RPMI8226 (cell line): Measurements from ENCODE around the gene MTCH2.

Source experiments
- DNase-seq: peaks from one replicate; pipeline ENCODE4 v3.0.0-alpha.2; 2015

MTCH2 gene

DNA sequence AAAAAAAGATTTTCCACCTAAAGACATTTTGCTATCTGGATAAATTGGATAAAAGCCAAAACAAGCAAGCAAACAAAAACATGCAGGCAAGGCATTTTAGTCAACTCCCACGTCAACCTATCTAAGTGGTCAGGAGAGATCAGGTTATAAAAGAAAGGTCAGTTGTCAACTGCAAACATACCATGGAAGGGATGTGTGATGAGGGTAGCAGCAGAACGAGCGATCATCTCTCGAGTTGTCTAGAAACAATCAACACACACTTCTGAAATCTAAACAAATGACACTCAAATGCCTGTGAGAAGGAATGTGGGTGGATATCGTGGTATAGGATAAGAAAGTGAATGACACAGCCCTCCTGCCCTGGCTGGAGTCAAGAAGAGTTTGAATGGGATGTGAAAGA is 10.9 kb downstream of the MTCH2 start:
- no peak for DNase-seq

DNA sequence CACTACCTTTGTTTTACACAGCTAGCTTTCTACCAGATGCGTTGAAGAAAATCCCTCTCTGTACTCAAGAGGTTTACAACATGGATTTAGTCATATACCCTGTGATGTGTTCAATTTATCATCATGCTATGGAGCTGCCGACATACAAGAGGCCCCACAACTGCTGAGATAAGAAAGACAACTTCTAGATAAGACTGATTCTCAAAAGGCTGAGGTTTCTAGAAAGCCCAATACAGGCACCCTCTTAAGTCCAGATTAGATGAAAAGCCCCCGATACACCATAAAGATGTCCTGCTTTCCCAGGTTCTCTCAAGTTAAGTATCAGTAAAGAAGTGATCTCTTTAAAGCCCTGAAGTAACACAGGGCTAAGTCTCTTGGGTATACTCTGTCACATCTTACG is 14.3 kb downstream of the MTCH2 start:
- DNase-seq = no peak

DNA sequence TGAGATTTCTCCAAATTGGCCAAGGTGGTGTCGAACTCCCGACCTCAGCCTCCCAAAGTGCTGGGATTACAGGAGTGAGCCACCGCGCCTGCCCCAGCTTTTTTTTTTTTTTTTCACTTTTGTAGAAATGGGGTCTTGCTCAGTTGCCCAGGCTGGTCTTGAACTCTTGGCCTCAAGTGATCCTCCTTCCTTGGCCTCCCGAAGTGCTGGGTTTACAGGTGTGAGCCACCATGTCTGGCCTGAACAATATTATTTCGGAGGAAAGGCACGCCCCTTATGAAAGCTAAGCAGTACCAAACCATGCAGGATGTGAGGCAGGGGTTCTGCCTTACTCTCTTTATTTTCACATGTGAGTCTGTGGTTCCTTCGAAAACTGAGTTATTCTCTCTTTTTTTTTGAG is 16.1 kb downstream of the MTCH2 start:
- no peak for DNase-seq

DNA sequence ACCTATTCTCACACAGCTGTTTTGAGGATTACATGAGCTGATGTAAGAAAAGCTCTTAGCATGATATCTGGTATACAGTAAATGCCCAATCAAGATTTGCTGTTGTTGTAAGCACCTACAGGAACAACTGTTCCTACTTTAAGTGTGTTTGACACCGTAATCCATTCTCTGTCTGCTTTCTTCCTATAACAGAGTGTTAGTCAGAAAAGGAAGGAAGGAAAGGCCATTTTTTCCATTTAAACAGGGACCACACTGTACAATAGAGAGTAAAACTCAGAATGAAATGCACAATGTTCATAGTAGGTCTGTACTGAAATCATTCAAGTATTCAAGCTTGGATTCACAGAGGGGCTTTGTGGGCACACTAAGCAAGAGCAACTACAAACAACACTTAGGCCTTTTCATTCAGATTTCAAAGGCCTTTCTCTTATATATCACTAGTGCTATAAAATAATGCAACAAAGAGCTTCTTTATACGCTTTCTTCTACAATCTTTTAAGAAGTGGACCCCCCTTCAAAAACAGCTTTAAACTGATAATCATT is 21.5 kb downstream of the MTCH2 start:
- DNase-seq = no peak

DNA sequence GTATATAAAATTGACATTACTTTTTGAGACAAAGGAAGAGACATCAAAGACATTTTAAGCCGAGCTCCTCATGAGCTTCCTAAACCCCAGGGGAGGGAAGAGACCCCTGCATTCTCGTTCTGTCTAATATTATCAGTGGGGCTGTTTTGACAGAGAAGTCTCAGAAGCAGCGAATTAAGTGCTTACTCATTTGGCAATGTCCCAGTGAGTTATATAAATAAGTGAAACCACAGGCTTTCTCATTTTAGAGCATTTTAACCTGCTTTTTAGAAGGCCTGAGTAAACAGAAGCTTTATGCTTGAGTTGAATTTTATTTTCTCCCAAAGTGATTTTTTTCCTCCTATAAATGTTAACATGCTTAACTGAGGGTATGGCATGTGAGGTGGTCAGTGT is 24.9 kb downstream of the MTCH2 start:
- DNase-seq = peak; percentile 71

DNA sequence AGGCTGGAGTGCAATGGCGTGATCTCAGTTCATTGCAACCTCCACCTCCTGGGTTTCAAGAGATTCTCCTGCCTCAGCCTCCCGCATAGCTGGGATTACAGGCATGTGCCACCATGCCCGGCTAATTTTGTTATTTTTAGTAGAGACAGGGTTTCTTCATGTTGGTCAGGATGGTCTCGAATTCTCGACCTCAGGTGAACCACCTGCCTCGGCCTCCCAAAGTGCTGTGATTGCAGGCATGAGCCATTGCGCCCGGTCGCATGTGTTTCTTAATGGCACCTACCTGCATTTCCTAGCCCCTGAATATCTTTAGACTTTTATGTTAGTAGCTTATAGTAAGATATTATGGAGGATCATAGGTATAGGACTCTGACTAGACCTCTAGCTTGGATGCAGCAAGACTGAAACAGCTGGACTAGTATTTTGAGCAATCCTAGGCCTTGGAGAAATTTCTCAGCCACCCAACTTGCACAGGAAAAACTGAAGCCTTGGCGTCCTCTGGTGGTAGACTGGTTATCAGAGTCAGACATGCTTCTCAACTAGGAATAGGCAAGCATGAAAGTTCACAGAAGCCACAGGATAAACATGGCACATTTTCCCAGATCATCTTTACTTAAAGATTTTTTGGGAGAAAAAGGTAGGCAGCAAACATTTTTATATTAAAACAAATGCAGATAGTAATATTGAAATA is 25.5 kb downstream of the MTCH2 start:
- DNase-seq = peak; percentile 62

DNA sequence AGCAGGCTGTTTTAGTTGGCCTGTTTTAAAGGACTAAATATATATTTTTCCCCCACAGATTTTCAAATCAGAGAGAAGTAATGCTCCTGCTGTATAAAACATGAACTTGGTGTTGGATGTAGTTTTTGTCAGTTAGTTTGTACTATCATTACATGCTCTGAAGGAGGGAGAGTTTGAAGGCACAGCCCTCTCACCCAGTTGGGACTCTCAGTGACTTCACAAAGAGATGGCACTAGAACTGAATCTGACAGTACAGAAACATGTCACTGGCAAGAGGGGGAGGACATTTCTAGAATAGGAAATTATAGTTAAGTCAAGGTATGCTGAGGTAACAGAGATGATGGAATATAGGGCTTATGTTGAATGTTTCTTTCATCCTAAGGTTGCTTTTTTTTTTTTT is 27.1 kb downstream of the MTCH2 start:
- no peak for DNase-seq

DNA sequence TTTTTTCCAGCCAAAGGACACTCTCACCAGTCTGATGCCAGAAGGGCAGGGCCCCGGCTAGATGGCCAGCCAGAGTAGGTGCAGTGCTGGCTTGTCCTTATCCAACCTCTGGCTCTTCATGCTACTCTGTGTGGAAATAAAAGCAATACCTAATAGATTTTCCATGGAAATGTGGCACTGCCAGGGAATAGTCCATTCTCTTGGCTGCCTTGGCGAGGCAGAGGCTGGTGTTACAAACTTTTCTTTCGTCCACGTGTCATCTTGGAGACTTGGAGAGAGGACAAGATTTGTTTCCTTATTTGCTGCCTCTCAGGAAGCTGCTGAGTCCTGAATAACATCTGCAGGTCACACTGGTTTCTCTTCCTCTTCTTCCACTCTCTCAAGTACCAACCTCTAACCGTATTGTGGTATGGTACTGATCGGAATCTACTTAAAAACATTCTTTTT is 31.0 kb downstream of the MTCH2 start:
- DNase-seq = peak; percentile 76

DNA sequence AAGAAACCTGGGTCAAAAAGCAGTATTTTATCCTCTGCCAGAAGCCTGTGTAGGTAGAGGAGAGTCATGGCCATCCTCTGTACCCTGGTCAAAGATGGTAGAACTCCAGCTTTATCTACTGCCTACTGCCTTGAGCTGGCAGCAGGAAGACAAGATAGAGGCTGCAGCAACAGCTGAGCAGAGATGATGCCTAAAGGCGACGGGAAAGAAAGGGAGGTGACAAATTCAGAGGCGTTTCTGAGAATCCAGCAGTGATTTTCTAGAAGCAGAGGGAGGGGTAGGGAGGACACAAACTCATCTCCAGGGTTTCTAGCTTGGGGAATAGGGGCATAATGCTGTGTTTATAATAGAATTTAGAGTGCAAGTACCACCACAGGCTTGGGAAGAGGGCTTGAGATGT is 32.7 kb downstream of the MTCH2 start:
- DNase-seq = no peak

DNA sequence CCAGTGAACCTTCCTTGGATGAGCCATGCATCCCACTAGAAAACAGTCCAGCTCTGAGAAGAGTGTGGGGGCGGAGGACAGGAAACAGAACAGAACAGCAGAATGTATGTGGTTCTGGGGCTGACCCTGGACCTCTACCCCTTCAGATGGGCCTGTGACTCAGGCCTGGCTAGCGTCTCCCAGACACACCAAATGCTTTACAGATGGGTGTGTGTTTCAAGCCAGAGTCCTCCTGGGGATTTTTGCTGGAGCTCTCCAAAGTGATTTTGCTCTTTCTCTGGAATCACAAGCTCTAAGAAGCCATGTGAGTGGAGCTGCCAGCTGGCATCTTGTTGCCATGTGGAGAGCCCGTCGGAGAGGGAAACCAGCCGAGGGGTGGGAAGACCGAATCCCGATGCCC is 35.0 kb downstream of the MTCH2 start:
- no peak for DNase-seq

DNA sequence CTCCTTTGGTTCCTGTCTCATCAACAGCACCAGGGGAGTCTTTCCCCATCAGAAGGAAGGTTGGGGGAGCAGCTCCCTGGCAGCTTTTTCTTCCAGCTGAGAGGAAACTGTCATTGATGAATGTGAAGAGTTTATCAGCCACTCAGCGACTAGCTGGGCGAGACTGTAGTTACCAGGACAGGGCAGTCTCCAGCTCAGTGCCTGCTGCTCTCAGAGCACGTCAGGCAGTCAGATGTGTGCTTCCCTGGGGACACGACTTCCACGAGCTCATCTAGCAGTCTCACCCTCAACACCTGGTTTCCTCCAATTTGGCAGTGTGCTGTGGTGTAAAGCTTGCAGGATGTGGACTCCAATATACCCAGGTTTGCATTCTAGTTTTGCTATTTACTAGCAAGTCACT is 35.6 kb downstream of the MTCH2 start:
- no peak for DNase-seq

DNA sequence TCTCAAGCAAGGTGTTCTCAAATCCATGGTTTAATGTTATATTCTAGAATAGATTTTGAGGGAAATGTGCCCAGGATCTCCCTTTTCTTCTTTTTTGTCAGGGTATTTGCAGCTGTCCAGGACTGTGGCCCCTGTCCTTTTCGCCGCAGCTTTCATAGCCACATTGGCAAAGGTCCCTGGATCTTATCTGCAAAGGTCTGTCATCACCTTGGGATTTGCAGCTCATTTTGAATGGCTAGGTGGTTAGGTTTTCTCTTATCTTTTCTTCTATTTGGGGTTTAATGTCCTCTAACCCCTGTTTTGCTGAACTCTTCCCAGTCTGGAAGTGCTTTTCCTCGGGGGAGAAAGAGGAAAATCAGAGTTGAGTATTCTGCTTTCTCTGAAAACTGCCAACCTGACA is 36.4 kb downstream of the MTCH2 start:
- DNase-seq = no peak

DNA sequence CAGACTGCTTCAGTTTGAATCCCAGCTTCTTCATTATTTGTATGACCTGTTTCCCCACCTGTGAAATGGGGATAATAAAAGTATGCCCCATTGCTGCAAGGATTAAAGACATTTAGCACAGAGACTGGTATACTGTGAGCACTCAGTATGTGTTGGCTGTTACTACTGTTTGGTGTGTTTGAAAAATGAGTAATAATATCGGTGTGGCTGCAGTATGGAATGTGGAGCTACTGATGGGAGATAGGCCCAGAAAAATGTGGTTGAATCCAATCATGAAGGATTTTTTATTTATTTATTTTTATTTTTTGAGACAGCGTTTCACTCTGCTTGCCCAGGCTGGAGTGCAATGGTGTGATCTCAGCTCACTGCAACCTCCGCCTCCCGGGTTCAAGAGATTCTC is 39.1 kb downstream of the MTCH2 start:
- DNase-seq = no peak

DNA sequence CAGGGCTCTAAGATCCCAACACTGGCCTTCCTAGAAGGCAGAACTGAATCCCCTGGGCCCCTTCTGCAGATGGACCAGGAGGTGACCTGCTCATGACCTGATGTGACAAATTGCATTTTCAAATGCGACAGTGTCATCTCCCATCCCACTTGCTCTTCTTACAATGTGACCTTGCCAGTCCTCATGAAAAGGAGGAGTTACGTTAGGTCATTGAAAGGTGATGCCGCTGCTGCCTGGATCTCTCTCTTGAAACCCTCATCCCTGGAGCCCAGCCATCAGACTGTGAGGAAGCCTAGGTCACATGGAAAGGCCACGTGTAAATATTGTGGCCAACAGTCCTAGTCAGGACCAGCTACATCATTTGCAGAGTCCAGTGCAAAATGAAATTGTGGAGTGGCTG is 42.5 kb downstream of the MTCH2 start:
- DNase-seq = no peak

DNA sequence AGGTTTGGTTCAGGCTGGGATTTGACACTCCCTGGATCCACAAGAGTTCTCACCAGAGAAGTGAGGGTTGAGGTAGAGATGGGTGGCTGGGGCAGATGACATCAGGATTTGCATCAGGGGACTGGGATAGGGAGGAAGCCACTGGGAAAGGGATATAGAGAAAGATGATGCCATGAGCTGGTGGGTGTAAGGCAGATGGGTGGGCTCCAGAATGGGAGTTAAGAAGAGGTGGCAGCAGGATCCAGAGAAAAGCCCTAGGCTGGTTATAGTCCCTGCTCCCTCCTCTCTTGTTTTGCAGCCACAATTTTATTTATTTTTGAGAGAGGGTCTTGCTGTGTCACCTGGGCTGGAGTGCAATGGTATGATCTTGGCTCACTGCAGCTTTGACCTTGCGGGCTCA is 46.4 kb downstream of the MTCH2 start:
- no peak for DNase-seq

DNA sequence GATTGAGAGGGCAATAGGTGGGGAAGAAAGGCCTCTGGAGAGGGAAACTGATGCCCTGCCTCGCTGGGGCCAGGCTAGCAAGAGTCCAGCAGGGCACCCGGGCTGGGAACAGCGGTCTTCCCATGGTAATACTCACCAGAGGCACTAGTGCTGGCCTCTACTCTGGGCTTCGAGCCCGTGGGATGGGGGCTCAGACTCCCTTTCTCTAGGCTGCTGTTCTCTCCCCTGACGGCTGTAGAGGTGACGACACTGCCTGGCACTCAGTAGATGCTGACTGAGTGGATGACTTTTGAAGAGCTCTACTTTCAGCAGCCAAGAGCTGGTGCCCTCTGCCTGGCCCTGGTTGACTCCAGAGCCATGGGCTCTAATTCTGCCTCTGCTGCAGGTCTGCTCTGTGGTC is 47.3 kb downstream of the MTCH2 start:
- no peak for DNase-seq

DNA sequence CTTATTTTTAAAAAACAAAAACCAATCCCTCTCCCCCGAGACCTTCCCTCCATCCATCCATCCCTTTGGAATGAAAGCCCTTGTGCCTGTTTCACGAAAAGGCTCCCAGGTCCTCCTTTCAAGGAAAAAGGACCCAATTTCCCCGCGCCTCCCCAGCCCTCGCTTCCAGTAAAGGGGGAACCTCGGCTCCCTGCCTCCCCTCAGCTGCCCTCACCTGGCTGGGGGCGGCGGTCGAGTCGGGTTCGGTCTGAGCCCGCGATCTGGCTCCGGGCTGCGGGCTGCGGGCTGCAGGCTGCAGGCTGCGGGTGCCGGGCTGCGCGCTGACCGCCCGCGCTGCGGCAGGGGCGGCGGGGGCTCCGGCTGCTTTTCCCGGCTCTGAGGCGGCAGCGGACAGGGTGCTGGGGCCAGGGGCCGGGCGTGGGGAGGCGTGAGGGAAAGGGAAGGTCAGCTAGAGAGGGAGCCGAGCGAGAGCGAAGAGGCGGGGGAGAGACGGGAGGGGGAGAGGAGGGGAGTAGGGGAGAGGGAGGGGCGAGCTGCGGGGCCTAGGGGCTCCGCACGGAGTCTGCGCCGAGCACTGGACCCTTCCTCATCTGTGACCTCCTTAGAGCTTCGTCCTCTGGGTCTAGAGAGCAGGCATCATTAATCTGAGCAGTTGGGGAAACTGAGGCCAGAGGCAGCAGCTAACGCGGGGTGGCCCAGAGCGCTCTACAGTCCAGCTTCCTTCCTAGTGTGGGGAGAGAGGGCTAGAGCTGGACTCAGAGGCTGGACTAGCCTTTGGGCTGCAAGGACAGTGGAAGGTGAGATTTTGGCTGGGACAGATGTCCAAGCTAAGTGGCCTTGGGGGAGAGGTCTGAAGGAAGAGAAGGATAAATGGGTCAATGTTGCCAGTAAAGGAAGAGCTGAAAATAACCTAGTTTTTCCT is 48.2 kb downstream of the MTCH2 start, which contains the start of gene C1QTNF4:
Gene C1QTNF4, minus strand, starts transcription at position 478 of the 922 bp plus-strand sequence. CDS start 3,601 bp downstream, outside the sequence.
- no peak for DNase-seq

DNA sequence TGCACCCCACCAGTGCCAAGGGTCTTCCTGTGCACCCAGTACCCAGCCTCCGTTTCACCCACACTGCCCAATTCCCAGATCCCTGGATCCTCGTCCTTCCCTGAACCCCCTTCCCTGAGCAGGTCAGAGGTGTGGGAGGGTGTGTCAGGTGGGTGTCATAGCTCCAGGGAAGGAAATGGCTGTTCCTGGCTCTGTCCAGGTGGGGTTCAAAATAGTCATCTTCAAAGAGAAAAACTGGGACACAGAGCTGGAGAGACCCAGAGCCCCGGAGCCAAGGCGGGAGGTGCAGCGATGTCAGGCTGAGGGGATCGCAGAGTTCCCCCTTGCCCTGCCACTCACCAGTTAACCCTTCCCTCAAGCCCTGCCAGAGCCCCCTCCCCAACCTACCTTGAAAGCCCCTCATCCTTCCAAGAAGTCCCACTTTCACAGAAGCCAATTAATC is 48.8 kb downstream of the MTCH2 start:
- DNase-seq = no peak

DNA sequence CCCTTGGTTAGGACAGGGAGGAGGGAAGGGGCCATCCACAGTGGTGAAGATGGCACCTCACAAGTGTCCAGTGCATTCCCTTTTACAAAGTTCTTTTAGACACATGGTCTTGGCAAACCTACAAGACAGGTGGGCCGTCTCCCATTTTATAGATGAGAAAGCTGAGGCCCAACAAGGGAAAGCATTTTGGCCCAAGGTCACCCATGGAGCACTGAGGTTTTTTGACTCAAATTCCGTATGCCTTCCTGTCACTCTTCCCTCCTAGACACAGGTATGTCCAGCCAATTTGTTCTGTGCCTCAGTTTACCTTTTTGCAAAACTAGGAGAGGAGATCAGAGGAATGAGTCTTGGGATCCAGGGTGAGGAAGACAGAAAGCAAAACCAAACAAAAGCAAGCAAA is 49.4 kb downstream of the MTCH2 start:
- DNase-seq = no peak

DNA sequence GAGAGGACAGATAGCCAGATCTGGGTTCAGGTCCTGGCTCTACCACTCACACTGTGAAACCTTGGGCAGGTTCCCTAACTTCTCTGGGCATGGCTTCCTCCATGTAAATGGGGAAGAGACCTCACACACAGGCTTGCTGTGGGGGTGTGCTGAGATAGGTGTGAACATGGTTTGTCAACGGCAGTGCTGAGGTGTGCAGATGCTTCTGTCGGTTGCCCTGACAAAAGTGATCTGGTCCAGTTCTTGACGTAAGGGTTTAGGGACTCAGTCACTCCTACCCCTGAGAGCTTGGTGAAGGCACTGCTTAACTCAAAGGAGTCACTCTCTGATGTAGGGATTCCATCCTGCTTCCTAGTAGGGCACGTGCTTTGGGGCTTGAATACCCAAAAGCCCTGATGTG is 50.1 kb downstream of the MTCH2 start:
- no peak for DNase-seq

DNA sequence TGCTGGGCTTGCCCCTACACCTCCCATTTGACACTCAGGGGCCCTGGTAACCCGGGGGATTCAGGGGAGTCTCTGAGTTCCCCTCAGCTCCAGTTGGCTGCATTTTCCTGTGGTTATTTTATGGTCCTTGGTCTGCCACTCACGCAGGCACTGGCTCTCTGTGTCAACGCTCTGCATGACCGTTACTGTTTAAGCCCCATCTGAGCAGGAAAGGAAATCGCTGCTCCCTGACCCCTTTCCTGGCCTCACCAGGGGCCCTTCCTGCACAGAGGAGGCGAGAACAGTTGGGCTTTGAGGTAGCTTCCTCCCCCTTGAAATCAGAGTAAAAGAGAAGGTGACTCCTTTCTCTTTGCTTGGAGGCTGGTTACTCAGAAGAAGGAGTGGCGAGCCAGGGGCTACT is 50.6 kb downstream of the MTCH2 start:
- no peak for DNase-seq

DNA sequence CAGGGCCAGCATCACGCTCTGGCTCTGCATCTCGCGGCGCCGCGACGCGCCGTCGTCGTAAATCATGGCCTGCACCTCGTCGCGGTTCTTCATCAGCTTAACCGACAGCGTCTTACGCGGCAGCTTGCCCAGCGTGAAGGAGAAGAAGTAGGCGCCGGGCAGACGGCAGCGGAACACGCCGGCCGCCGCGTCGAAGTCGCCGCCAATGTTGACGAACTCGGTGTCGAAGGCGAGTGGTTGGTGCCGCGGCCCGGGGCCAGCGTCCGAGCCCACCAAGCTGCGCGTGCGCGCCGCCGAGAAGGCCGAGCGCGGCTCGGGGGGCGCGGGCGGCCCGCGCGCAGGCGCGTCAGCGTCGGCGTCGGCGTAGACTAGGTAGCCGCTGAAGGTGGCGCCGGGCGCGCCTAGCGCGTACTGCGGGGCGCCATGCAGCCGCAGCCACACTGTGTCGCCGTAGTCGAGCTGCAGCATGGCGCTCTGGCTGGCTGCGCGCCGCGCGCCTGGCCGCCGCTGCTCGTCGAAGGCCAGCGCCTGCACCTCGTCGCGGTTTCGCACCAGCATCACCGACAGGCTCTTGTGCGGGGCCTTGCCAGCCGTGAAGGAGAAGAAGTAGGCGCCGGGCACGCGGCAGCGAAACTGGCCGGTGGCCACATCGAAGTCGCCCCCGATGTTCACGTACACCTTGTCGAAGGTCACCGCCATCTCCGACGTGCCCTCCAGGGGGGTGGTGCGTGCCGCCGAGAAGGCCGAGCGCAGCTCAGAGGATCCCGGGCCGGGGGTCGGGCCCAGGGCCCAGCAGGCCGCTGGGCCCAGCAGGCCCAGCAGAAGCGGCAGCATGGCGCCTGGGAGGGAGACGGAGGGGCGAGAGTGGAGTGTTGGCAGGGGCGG is 52.1 kb downstream of the MTCH2 start:
- no peak for DNase-seq

DNA sequence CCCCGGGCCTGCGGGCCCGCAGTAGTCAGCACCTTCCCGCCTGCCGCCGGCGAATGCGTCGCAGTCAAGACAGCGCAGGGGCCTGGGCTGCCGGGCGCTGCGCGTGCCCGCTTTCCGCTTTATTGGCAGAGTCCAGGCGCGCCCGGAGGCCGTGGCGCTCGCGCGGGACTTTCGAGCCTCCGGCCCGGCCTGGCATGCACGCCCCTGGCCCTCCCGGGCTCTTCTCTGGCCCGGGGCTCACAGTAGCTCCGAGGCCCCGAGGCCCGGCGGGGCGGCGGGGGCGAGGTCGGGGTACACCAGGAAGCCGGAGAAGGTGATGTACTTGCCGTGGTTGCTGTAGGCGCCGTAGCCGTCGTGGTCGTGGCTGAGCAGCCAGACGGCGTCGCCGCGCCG is 52.8 kb downstream of the MTCH2 start:
- DNase-seq = no peak
